GM08714 (cell line): ENCODE results near the gene FAM187B.
"Not testable (repeated sequence)": the region's sequence is repeated elsewhere in the genome, so short reads cannot be mapped to it uniquely, and the experiment has no call there.

Experiments
- H3K4me3 ChIP-seq: fragments of 200-500 bp; sonication (Bioruptor generic); 2 replicates; pipeline ENCODE4 v1.5.1; 2014; ENCODE audit warnings: mild to moderate bottlenecking, low read length, inconsistent platforms
- ZNF274 ChIP-seq: IDR thresholded peaks from 2 replicates; pipeline ENCODE4 v1.6.1; 2012; ENCODE audit warnings: mild to moderate bottlenecking, low read depth, low read length

FAM187B gene

GRCh38 chr19:35202722-35203688, 25.5 kb downstream of the FAM187B start:
- no peak overlapping the region for H3K4me3 ChIP-seq
- no peak for TF ChIP-seq ZNF274

GRCh38 chr19:35199481-35199880, 29.1 kb downstream of the FAM187B start:
- H3K4me3 ChIP-seq, result no peak overlapping the region
- TF ChIP-seq ZNF274, result no peak

DNA sequence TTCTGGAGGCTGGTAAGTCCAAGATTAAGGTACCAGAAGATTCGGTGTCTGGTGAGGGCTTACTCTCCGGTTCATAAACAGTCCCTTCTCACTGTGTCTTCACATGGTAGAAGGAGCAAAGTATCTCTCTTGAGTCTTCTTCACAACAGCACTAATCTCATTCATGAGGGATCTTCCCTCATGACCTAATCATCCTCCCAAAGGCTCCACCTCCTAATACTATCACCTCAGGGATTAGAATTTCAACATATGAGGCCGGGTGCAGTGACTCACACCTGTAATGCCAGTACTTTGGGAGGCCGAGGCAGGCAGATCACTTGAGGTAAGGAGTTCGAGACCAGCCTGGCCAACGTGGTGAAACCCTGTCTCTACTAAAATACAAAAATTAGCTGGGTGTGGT, 31.7 kb downstream of the FAM187B start:
- not testable (repeated sequence) for H3K4me3 ChIP-seq

DNA sequence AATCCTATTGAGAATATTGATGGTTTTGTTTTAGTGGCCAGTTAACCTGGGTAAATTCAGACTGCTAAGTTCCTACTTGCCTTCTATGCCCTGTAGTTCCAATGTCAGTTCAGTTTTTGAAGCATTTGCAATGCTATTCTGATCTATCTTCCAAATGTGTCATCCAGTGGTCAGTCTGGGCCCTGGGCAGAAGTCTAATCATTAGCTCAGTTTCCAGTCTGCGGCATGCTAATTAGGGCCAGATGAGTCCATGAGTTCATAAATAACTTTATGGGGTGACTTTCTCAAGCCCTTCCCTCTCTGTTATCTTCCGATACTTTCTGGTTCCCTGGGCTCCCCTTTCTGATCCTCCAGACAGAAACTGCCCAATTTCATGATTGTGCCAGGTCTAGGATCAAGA, 32.7 kb downstream of the FAM187B start:
- no peak for TF ChIP-seq ZNF274
- no peak overlapping the region for H3K4me3 ChIP-seq

DNA sequence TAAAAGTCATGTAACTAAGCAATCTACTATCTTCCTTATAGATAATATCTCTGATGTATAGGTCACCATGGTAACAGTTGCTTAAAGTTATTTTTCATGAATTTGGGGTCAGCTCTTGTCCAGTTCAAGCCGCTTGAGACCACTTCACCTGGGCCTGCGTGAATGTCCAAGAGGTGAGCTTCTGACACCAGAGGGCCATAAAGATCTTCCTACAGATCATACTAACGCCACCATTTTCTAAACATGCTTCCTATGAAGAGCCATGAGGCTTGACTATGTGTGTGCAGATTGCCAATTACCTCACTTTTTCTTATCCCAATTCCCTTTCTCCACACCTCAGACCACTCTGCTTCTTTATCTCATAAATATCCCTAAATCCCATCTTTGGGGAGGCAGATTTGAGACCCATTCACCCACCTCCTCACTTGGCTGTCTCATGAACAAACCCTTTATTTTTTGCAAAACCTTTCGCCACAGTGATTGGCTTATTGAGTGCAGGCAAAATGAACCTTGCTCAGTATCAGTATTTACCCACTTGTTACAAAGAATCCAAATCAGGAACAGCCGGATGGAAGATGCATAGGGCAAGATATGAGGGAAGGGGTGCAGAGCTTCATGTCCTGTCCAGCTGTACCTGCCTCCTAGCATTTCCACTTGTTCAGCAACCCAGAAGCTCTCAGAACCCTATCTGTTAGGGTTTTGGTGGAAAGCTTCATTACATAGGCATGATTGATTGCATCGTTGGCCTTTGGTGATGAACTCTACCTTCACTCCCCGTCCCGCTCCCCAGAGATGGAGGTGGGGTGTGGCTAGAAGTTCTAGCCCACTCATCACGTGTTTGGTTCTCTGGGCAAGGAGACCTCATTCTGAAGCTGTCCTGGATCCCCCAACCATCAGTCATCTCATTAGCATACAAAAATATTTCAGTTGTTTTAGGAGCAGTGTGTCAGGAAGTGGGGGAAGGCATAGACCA, 34.2 kb downstream of the FAM187B start:
- TF ChIP-seq ZNF274, result no peak
- no peak overlapping the region for H3K4me3 ChIP-seq

- no peak for TF ChIP-seq ZNF274
- no peak overlapping the region for H3K4me3 ChIP-seq
These were observed 43.7 kb downstream of the FAM187B start for GRCh38 chr19:35184884-35185283.

- TF ChIP-seq ZNF274, result no peak
- no peak overlapping the region for H3K4me3 ChIP-seq
These were observed 44.3 kb downstream of the FAM187B start for GRCh38 chr19:35184267-35184666.

DNA sequence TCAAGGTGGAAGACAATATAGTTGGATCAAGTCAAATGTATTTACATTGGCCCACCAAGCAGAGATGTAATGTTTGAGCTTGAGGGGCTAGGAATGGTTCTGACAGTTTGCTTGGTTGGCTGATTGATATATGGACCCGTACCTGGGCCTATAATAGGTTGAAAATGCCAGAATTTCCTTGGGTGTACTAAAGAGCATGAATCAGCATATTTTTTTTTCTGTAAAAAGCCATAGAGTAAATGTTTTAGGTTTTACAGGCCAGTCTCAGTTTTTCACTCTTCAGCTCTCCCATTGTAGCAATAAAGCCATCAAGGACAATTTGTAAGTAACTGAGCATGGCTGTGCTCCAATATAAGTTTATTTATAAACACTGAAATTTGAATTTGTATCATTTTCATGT, 47.2 kb downstream of the FAM187B start:
- H3K4me3 ChIP-seq, result no peak overlapping the region

GRCh38 chr19:35179830-35180229, 48.7 kb downstream of the FAM187B start:
- no peak for TF ChIP-seq ZNF274
- no peak overlapping the region for H3K4me3 ChIP-seq

More for the DNA sequence above, 47.2 kb downstream of the FAM187B start:
- TF ChIP-seq ZNF274, result no peak

- no peak overlapping the region for H3K4me3 ChIP-seq
- TF ChIP-seq ZNF274, result no peak
These were observed 49.8 kb downstream of the FAM187B start for GRCh38 chr19:35178701-35179100.

GRCh38 chr19:35177377-35178274, 50.9 kb downstream of the FAM187B start:
- TF ChIP-seq ZNF274, result no peak
- H3K4me3 ChIP-seq, result no peak overlapping the region

DNA sequence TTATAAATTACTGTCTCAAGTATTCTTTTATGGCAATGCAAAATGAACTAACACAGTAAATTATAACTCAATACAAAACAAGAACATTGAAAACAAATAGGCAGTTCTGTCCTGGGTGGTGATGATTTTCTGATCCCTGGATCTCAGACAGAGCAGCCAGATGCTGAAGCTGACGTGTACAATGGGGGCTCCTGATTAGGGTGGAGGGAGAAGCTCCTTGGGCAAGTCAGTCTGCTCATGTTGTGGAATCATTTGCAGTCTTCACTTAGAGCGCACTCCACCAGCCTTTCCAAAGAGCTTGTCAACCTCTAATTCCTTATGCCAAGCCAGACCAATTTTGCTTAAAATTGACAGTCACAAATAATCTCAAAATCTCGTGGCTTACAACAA, 52.4 kb downstream of the FAM187B start:
- TF ChIP-seq ZNF274, result no peak
- no peak overlapping the region for H3K4me3 ChIP-seq
